Activated B cell treated with CpG ODN at 0.5 μM for 24 hours (primary cell): ENCODE measurements around the gene LRRC4C. TPM values are rescaled to one million over a fixed set of nuclear protein-coding genes. Genes with fewer than 3 reads are reported as not detected.

ENCODE experiments used
- ATAC-seq: fragments of 200-7000 bp; cut with Tn5 transposase; one replicate; pipeline ENCODE4 v1.10.0; 2021; ENCODE audit warnings: low read depth, mild to moderate bottlenecking, moderate library complexity
- CTCF ChIA-PET: fragments of 350-600 bp; sonication (Branson Sonifier 250); formaldehyde crosslinking; loops from one replicate; lab custom pipeline; 2021; ENCODE audit warnings: antibody characterized with exemption; lab: Charles Lee
- POLR2A ChIA-PET: fragments of 350-600 bp; sonication (Branson Sonifier 250); formaldehyde crosslinking; loops from one replicate; lab custom pipeline; 2021; ENCODE audit warnings: antibody characterized with exemption; lab: Charles Lee
- DNase-seq: peaks from one replicate; pipeline ENCODE4 v3.0.0; 2022
- H3K27ac Mint-ChIP-seq: one replicate; pipeline ENCODE4 v1.8.0; 2020; ENCODE audit warnings: mixed read lengths
- H3K27me3 Mint-ChIP-seq: one replicate; pipeline ENCODE4 v1.8.0; 2021; ENCODE audit warnings: mixed read lengths
- H3K36me3 Mint-ChIP-seq: one replicate; pipeline ENCODE4 v1.8.0; 2021; ENCODE audit warnings: low read depth, mixed read lengths
- H3K4me1 Mint-ChIP-seq: one replicate; pipeline ENCODE4 v1.8.0; 2021; ENCODE audit warnings: mixed read lengths
- H3K4me3 Mint-ChIP-seq: one replicate; pipeline ENCODE4 v1.8.0; 2020; ENCODE audit warnings: mild to moderate bottlenecking, mixed read lengths
- H3K9me3 Mint-ChIP-seq: one replicate; pipeline ENCODE4 v1.8.0; 2020; ENCODE audit warnings: mixed read lengths
- CTCF ChIP-seq: fragments of 200-600 bp; IDR thresholded peaks from one replicate; pipeline ENCODE4 v1.8.0; 2022; ENCODE audit warnings: antibody characterized with exemption, mild to moderate bottlenecking
- intact Hi-C: fragments of 100-400 bp; cut with micrococcal nuclease; formaldehyde crosslinking; loops from one replicate; pipeline ENCODE4 v1.15.1; 2024
- total RNA-seq: library from RNA; stranded (reverse); gene quantifications from 2 replicates; pipeline ENCODE4 v1.2.3, GENCODE V29; 2022

The LRRC4C gene
- total RNA-seq, 1 donor from 2014 or later, result not detected

- Mint-ChIP-seq H3K4me1 (no peaks in the 10 kb centered on the region), H3K36me3 (no peaks in the 10 kb centered on the region), H3K9me3 (peaks cover 3% of the 10 kb centered on the region), H3K4me3 (no peak overlapping the region), H3K27me3 (no peaks in the 10 kb centered on the region), H3K27ac (no peak overlapping the region)
- ATAC-seq (no peak), DNase-seq (no peak)
- POLR2A ChIA-PET, result no interaction called here
- intact Hi-C loops, result no loop called here
- CTCF ChIA-PET, result no interaction called here
- TF ChIP-seq CTCF, result no peak
These were observed 448.9 kb downstream of the LRRC4C start for GRCh38 chr11:41010361-41011050.

GRCh38 chr11:41005986-41006385 is 453.5 kb downstream of the LRRC4C start:
- CTCF ChIA-PET, result no interaction called here
- DNase-seq (no peak), ATAC-seq (no peak)
- peaks cover 3% of the 10 kb centered on the region for H3K9me3 Mint-ChIP-seq
- no peaks in the 10 kb centered on the region for H3K4me1 Mint-ChIP-seq
- POLR2A ChIA-PET, result no interaction called here
- intact Hi-C loops, result no loop called here
- TF ChIP-seq CTCF, result no peak
- H3K4me3 Mint-ChIP-seq, result no peak overlapping the region
- no peaks in the 10 kb centered on the region for H3K27me3 Mint-ChIP-seq
- no peaks in the 10 kb centered on the region for H3K36me3 Mint-ChIP-seq
- H3K27ac Mint-ChIP-seq, result no peak overlapping the region

GRCh38 chr11:41003339-41004282 is 455.8 kb downstream of the LRRC4C start:
- Mint-ChIP-seq H3K4me1 (no peaks in the 10 kb centered on the region), H3K27ac (no peak overlapping the region), H3K9me3 (peaks cover 3% of the 10 kb centered on the region), H3K36me3 (no peaks in the 10 kb centered on the region), H3K27me3 (no peaks in the 10 kb centered on the region), H3K4me3 (no peak overlapping the region)
- ChIA-PET CTCF (no interaction called here), POLR2A (no interaction called here)
- no peak for DNase-seq
- TF ChIP-seq CTCF, result no peak
- no peak for ATAC-seq
- intact Hi-C loops, result no loop called here

- DNase-seq, result no peak
- Mint-ChIP-seq H3K36me3 (no peaks in the 10 kb centered on the region), H3K9me3 (no peaks in the 10 kb centered on the region), H3K27me3 (no peaks in the 10 kb centered on the region), H3K4me3 (no peak overlapping the region), H3K4me1 (no peaks in the 10 kb centered on the region), H3K27ac (no peak overlapping the region)
- no peak for ATAC-seq
- POLR2A ChIA-PET, result no interaction called here
- CTCF ChIA-PET, result no interaction called here
- intact Hi-C loops, result no loop called here
- no peak for TF ChIP-seq CTCF
These were observed 460.5 kb downstream of the LRRC4C start for GRCh38 chr11:40998920-40999319.

GRCh38 chr11:40987776-40988435 is 471.5 kb downstream of the LRRC4C start:
- H3K4me3 Mint-ChIP-seq, result no peak overlapping the region
- no peak for TF ChIP-seq CTCF
- ATAC-seq (no peak), DNase-seq (no peak)
- H3K27me3 Mint-ChIP-seq, result no peaks in the 10 kb centered on the region
- H3K27ac Mint-ChIP-seq, result no peak overlapping the region
- POLR2A ChIA-PET, result no interaction called here
- no peaks in the 10 kb centered on the region for H3K36me3 Mint-ChIP-seq
- intact Hi-C loops, result no loop called here
- no peaks in the 10 kb centered on the region for H3K4me1 Mint-ChIP-seq
- CTCF ChIA-PET, result no interaction called here
- H3K9me3 Mint-ChIP-seq, result peaks cover 12% of the 10 kb centered on the region
